GM18907 (cell line): ENCODE results near the gene TRAF4.
"Not testable (repeated sequence)": the region's sequence is repeated elsewhere in the genome, so short reads cannot be mapped to it uniquely, and the experiment has no call there.

Source experiments
- ATAC-seq: cut with Tn5 transposase; IDR thresholded peaks from one replicate; pipeline ENCODE4 v1.9.1; 2021; ENCODE audit warnings: mild to moderate bottlenecking, moderate library complexity; ENCODE audit not compliant: unreplicated experiment

TRAF4 gene

DNA sequence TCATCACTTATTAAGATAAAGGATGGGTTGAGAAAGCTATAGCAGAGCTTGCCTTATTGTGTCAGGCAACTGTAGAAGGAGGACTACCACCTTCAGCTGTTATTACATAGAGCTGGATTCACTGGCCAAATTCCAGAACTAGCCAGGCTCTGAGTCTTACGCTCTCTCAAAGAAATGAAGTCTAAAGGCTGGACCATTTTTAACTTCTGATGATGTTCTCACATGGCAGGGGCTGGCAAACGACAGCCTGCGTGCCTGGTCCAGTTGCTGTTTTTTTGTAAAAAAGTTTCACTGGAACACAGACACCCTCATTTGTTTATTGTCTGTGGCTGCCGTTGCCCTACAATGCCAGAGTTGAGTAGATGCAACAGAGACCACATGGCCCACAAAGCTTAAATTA, 21.2 kb downstream of the TRAF4 start:
- ATAC-seq: no peak

GRCh38 chr17:28773736-28774135, 29.9 kb downstream of the TRAF4 start:
- no peak for ATAC-seq

GRCh38 chr17:28774206-28774605, 30.4 kb downstream of the TRAF4 start:
- no peak for ATAC-seq

DNA sequence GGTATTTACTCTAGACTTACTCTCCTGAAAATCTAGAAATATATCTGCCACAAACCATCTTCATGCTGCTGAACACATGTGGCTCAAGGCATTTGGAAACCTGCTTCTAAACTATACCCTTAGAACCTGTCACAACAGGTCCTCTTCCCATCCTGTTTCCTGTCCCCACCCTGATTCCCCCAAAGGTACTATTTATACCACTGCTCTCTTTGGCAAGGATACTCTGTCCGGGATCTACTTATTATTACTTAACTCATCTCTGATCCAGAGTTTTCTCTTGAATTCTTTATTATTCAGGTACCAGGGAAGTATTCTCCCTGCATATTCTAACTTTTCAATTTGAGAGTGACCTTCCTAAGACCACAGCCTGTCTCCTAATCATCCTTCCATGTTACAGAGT, 33.4 kb downstream of the TRAF4 start:
- ATAC-seq: no peak

DNA sequence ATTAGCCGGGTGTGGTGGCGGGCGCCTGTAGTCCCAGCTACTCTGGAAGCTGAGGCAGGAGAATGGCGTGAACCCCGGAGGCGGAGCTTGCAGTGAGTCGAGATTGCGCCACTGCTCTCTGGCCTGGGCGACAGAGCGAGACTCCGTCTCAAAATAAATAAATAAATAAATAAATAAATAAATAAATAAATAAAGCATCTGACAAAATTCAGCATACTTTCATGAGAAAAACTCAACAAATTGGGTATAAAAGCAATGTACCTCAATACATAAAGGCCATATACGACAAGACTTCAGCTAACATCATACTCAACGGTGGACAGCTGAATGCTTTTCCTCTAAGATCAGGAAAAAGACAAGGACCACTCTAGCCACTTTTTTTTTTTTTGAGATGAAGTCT, 35.8 kb downstream of the TRAF4 start:
- not testable (repeated sequence) for ATAC-seq

GRCh38 chr17:28783161-28783560, 39.4 kb downstream of the TRAF4 start:
- ATAC-seq: no peak

DNA sequence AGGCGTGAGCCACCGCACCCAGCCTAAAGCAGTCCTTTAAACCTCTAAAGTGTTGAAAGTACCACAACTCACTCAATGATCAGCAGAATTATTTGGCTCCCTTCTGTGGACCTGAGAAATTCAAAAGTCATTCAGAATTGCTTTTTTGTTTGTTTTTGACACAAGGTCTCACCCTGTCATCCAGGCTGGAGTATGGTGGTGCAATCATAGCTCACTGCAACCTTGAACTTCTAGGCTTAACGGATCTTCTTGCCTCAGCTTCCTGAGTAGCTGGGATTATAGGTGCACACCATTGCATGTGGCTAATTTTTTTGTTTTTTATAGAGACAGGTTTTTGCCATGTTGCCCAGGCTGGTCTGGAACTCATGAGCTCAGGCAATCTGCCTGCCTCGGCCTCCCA, 44.3 kb downstream of the TRAF4 start:
- no peak for ATAC-seq

GRCh38 chr17:28792877-28793661, 49.3 kb downstream of the TRAF4 start:
- ATAC-seq: no peak

GRCh38 chr17:28794846-28795441, 51.1 kb downstream of the TRAF4 start:
- ATAC-seq: not testable (repeated sequence)

DNA sequence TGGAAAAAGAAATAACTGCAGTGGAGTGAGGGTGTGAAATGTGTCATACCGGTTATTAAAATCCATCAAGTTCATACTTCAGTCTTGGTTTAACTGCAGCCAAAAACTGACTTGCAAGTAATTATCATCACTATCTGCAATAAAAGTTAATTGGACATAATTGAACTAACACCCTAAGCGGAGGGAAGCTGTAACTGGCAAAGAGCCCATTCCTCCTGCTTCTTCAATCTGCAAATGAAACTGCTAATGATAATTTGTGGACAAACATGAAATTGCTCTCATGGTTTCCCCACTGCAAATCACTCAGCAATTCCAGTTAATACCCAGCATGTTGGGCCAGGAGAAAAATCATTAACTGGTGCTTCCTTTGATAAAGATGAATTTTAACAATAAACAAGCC, 52.3 kb downstream of the TRAF4 start:
- no peak for ATAC-seq
